A172 (cell line): ENCODE data around the gene MBD5. TPM values are rescaled to one million over a fixed set of nuclear protein-coding genes. Genes with fewer than 3 reads are reported as not detected.
"Not testable (repeated sequence)": the region's sequence is repeated elsewhere in the genome, so short reads cannot be mapped to it uniquely, and the experiment has no call there.

ENCODE experiments used
- DNase-seq: peaks from one replicate; pipeline ENCODE4 v3.0.0-alpha.2; 2015; ENCODE audit warnings: low spot score
- total RNA-seq: library from RNA; depleted of rRNA; stranded (reverse); fragments of >200 nt; shearing (Covaris generic); gene quantifications from 2 replicates; pipeline ENCODE4 v1.2.3, GENCODE V29; 2014; rRNA removed

The MBD5 gene
- 7.1 and 11.3 TPM in 2 replicates for total RNA-seq

- DNase-seq, result peak; percentile 41
Measured at GRCh38 chr2:148021059-148021861, at the start of gene MBD5. Gene MBD5, plus strand, starts transcription at chr2:148021091.

DNA sequence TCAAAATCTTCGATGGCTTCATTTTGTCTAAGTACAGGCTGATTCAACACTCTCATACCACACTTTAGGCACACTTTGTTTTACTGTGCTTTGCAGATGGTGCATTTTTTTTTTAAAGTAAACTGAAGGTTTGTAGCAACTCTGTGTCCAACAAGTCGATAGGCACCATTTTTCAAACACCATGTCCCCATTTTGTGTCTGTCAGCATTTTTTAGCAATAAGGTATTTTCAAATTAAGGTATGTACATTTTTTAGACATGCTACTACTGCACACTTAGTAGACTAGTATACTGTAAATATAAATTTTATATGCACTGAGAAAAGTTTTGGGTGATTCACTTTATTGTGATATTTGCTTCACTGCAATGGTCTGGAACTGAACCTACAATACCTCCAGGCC, 44.8 kb upstream of the MBD5 start:
- DNase-seq, result no peak

DNA sequence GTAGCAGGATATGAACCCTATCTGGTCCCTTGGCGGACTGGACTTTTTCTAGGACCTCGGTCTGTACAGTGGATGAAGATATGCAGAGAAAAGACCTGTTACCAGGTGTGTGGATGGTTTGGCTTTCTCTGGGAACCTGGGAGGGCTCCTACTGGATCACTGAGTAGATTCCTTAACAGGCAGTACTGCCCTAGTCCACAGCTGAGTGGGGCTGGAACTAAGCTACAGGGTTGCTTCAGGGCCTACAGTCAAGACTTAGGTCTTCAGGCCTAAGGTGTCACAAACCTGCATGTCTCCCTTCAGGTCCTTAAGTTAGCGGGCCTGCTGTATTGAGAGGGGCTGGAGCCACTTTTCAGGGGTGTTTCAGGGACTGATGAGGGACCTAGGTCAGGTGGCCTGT, 43.2 kb upstream of the MBD5 start:
- no peak for DNase-seq

- no peak for DNase-seq
Measured at GRCh38 chr2:147980940-147981528, 39.9 kb upstream of the MBD5 start.

DNA sequence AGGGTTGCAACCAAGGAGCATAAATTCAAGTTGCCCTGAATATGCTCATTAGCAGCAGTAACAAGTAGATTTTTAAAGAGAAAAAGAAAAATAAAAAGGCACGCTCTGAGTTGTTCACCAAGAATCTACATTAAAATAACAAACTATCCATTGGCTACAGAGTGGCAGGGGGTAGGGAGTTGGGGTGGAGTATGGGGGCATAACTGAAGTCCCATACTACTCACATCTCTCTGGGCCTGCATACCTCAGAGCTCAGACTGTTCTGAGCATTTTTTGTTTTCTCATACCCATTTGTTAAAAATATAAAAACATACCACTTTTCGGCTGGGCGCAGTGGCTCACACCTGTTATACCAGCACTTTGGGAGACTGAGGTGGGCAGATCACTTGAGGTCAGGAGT, 31.8 kb upstream of the MBD5 start:
- no peak for DNase-seq

DNA sequence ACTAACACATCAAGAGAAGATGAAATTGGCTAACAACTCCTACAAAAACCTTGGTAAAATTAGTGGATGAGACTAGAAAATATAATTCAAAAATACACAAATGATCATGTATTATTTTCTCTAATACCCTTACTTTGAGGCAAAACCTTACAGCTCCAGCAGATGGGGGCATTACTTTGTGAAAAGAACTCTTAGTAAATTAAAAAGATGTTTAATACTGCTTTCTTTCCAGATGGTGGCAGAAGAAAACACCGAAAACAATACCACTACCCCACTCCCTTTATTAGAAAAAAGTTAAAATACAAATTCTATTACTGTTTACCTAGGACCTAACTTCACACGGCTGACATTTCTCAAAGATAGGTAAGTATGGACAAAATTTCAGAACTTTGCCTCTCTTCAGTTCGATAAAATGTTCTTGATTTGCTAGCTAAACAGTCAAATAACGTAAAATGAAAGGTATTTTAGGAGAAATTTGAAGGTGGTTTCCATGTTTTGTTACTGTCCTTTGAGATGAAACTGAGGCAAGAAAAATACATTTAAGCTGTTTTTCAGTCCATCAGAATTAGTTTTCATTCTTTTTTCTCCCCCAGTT, 31.0 kb upstream of the MBD5 start:
- DNase-seq, result peak; percentile 46

DNA sequence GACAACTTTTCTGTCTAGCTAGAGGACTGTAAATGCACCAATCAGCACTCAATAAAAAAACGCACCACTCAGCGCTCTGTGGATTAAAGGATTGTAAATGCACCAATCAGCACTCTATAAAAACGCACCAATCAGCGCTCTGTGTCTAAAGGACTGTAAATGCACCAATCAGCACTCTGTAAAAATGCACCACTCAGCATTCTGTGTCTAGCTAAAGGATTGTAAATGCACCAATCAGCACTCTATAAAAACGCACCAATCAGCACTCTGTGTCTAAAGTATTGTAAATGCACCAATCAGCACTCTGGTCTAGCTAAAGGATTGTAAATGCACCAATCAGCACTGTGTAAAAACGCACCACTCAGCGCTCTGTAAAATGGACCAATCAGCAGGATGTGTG, 25.9 kb upstream of the MBD5 start:
- not testable (repeated sequence) for DNase-seq

- DNase-seq, result no peak
Measured at GRCh38 chr2:147996828-147997227, 24.1 kb upstream of the MBD5 start.

DNA sequence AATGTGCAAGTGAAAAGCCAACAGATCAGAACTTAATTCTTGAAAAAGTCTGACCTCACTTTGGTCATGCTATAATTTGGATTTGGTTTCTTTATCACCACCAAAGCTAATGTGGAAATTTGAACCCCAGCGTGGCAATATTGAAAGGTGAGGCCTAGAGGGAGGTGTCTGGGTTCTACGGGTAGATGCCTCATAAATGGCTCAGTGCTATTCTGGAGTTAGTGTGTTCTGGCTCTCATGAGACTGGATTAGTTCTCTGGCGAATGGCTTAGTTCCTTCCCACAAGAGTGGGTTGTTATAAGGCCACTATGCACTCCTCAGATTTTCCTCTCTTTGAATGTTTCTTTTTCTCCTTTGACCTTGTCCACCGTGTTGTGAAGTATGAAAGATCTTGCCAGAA, 22.7 kb upstream of the MBD5 start:
- no peak for DNase-seq

DNA sequence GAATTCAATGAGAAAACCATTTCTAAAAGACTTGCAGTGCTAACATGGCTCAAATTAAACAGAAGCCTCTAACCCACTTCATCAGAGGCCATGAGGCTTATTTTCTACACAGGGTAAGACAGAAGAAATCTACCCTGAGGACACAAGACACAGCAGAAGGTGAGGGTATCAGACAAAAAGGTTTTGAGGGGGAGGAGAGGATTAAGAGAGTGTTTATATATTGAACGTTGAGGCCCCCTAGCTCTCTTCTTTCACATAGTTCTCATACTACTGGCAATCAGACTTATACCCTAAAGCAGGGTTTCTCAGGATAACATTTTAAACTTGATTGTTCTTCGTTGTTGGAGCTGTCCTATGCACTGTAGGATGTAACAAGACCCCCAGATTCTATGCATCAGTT, 21.8 kb upstream of the MBD5 start:
- no peak for DNase-seq

- no peak for DNase-seq
Measured at GRCh38 chr2:148000095-148000494, 20.8 kb upstream of the MBD5 start.

DNA sequence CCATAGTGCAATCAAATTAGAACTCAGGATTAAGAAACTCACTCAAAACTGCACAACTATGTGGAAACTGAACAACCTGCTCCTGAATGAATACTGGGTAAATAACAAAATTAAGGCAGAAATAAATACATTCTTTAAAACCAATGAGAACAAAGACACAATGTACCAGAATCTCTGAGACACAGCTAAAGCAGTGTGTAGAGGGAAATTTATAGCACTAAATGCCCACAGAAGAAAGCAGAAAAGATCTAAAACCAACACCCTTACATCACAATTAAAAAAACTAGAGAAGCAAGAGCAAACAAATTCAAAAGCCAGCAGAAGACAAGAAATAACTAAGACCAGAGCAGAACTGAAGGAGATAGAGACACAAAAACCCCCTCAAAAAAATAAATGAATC, 18.5 kb upstream of the MBD5 start:
- DNase-seq, result not testable (repeated sequence)

- no peak for DNase-seq
Measured at GRCh38 chr2:148006249-148007007, 14.5 kb upstream of the MBD5 start.

- no peak for DNase-seq
Measured at GRCh38 chr2:148007219-148007900, 13.5 kb upstream of the MBD5 start.

GRCh38 chr2:148008411-148008810, 12.5 kb upstream of the MBD5 start:
- DNase-seq, result not testable (repeated sequence)

DNA sequence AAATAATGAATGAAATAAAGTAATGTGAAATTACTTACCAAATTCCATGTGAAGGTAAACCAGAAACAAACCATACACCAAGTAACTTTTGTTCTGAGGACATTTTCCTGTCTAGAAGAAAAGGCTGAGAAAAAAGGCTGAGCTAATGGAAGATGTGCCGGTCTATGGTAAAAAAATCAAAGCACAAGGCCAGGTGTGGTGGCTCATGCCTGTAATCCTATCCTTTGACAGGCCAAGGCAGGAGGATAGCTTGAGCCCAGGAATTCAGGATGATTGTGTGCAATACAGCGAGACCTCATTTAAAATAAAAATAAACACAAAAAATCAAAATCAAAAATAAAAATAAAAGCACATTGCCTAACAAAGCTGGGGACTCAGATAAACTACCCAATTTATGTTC, 7.0 kb upstream of the MBD5 start:
- DNase-seq, result no peak

GRCh38 chr2:148014616-148015015, 6.3 kb upstream of the MBD5 start:
- no peak for DNase-seq

GRCh38 chr2:148020111-148021058, 506 bp upstream of the MBD5 start, which contains the start of gene ORC4:
Gene ORC4, minus strand, starts transcription at chr2:148020737. Its CDS starts 44,779 bp downstream, at chr2:147975958.
- peak; percentile 100 for DNase-seq

DNA sequence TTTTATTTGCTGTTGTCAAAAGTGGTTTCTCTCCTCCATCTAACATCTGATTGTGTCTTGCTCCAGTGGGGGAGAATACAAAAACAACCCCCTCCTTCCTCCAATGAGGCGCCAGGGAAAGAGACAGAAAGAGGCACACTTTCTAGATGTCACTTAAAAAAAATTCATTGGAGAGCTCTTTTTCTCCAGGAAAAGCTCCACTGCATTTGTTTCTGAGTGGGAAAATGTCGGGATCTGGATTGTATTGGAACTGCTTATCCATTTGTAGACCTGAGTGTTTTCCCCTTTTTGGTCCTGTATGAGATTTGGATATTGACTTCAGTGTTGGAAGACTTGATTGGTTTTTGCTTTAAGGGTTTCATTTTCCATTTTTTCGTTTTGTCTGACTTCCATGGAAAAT, 995 bp downstream of the MBD5 start:
- no peak for DNase-seq

- no peak for DNase-seq
Measured at GRCh38 chr2:148022351-148022750, 1.5 kb downstream of the MBD5 start.
